GM13976 (cell line): ENCODE measurements around the gene PDRG1.

ENCODE experiments used
- DNase-seq: peaks from one replicate; pipeline ENCODE4 v3.0.0; 2012; ENCODE audit warnings: low spot score
- CTCF ChIP-seq: IDR thresholded peaks from 2 replicates; pipeline ENCODE4 v1.5.1; 2012; ENCODE audit warnings: borderline replicate concordance, mild to moderate bottlenecking; ENCODE audit not compliant: insufficient read depth; ENCODE audit errors: extremely low read depth, missing control alignments, control extremely low read depth
- in situ Hi-C: fragments of 300-500 bp; cut with MboI; formaldehyde crosslinking; loops from one replicate; pipeline ENCODE4 v1.12.0; 2022; ENCODE audit warnings: low sequenced_read_pairs, mixed read lengths, inconsistent platforms; ENCODE audit not compliant: unreplicated experiment

The PDRG1 gene

GRCh38 chr20:31967830-31968249 is 16.0 kb upstream of the PDRG1 start, which contains the start of gene XKR7:
XKR7 (plus strand) TSS chr20:31968151; CDS start chr20:31968176, 25 bp downstream.
- TF ChIP-seq CTCF = no peak
- in situ Hi-C loops = no loop called here
- no peak for DNase-seq

- in situ Hi-C loops = no loop called here
- DNase-seq = no peak
- no peak for TF ChIP-seq CTCF
Measured at GRCh38 chr20:31966991-31967655, 15.3 kb upstream of the PDRG1 start.

- DNase-seq = no peak
- in situ Hi-C loops = no loop called here
- no peak for TF ChIP-seq CTCF
Measured at GRCh38 chr20:31963889-31964288, 12.0 kb upstream of the PDRG1 start.

- no peak for DNase-seq
- in situ Hi-C loops = no loop called here
- no peak for TF ChIP-seq CTCF
Measured at GRCh38 chr20:31962761-31963160, 10.9 kb upstream of the PDRG1 start.

- in situ Hi-C loops = loop anchor here (10.0 kb wide), 1 partner anchor 102 kb away; no protein-coding TSS in a partner anchor
- no peak for TF ChIP-seq CTCF
- no peak for DNase-seq
Measured at GRCh38 chr20:31956556-31957526, 5.0 kb upstream of the PDRG1 start.

GRCh38 chr20:31954500-31954899 is 2.7 kb upstream of the PDRG1 start:
- in situ Hi-C loops = loop anchor here (10.0 kb wide), 1 partner anchor 100 kb away; no protein-coding TSS in a partner anchor
- no peak for TF ChIP-seq CTCF
- DNase-seq = no peak
